Measurements from ENCODE around the gene ITGAD. TPM values are rescaled to one million over a fixed set of nuclear protein-coding genes. Genes with fewer than 3 reads are reported as not detected.

Gene ITGAD
- total and polyA plus RNA-seq, 12 donors: 0.03 to 0.35 (median 0.11) TPM; not detected in 5

DNA sequence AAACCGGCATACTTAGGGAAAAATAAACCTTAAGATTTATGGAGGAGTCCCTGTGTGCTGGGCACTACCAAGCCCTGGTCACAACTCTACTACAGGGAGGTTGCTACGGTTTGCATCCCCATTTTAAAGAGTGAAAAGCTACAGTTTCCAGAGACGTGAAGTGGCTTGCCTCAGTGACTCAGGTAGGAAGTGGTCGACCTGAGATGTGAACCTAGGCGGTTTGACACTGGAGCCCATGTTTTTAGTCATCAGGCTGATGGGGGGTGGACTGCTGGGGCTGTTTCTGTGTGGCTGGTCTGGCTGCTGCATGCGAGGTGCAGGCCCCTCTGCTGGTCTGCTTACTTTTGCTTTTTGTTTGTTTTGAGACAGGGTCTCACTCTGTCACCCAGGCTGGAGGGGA, 28.5 kb downstream of the ITGAD start:
- H3K4me3 ChIP-seq: no peak overlapping the region
- H3K36me3 ChIP-seq (replicated peaks in 1 of 2): no peaks in the 10 kb centered on the region
- WGBS, 4 donors: 60 to 74% (median 64%) methylated on average over 5 to 6 of the region's 6 CpGs
- no peak overlapping the region for H3K27ac ChIP-seq
- DNase-seq: no peak
- intact Hi-C loops (cut with DNase I): no loop called here
- no peaks in the 10 kb centered on the region for H3K9me3 ChIP-seq (replicated peaks in 1 of 3)
- no peaks in the 10 kb centered on the region for H3K4me1 ChIP-seq (replicated peaks in 1 of 2)
- TF ChIP-seq, protein P1, sequence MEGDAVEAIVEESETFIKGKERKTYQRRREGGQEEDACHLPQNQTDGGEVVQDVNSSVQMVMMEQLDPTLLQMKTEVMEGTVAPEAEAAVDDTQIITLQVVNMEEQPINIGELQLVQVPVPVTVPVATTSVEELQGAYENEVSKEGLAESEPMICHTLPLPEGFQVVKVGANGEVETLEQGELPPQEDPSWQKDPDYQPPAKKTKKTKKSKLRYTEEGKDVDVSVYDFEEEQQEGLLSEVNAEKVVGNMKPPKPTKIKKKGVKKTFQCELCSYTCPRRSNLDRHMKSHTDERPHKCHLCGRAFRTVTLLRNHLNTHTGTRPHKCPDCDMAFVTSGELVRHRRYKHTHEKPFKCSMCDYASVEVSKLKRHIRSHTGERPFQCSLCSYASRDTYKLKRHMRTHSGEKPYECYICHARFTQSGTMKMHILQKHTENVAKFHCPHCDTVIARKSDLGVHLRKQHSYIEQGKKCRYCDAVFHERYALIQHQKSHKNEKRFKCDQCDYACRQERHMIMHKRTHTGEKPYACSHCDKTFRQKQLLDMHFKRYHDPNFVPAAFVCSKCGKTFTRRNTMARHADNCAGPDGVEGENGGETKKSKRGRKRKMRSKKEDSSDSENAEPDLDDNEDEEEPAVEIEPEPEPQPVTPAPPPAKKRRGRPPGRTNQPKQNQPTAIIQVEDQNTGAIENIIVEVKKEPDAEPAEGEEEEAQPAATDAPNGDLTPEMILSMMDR (IDR thresholded peaks at IDR 0.05): no peak
- no peak for TF ChIP-seq POLR2A (IDR thresholded peaks at IDR 0.05)
- no peaks in the 10 kb centered on the region for H3K27me3 ChIP-seq

DNA sequence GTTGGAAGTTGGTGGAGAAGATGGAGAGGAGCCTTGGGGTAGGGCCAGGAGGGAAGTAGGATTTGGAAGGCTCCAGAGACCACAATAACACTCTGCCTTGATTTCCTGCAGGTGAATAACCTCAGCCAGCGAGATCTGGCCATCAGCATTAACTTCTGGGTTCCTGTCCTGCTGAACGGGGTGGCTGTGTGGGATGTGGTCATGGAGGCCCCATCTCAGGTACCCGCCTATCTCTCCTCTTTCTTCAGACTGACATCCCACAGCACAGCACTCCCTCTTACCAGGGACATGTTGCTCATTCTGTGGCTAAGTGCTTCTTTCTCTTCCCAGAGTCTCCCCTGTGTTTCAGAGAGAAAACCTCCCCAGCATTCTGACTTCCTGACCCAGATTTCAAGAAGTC, 30.1 kb downstream of the ITGAD start:
- Histone ChIP-seq H3K9me3 (replicated peaks in 1 of 3) (no peaks in the 10 kb centered on the region), H3K27me3 (no peaks in the 10 kb centered on the region), H3K27ac (no peak overlapping the region), H3K4me3 (no peak overlapping the region), H3K4me1 (replicated peaks in 1 of 2) (peaks cover 0 to 5% of the 10 kb centered on the region in 2 donors), H3K36me3 (replicated peaks in 1 of 2) (no peaks in the 10 kb centered on the region)
- TF ChIP-seq, protein P1 (IDR thresholded peaks at IDR 0.05): no peak
- TF ChIP-seq POLR2A (IDR thresholded peaks at IDR 0.05): no peak
- WGBS, 4 donors: 65 to 86% (median 73%) methylated on average over 1 to 3 of the region's 3 CpGs
- no peak for DNase-seq
- intact Hi-C loops (cut with DNase I): no loop called here

DNA sequence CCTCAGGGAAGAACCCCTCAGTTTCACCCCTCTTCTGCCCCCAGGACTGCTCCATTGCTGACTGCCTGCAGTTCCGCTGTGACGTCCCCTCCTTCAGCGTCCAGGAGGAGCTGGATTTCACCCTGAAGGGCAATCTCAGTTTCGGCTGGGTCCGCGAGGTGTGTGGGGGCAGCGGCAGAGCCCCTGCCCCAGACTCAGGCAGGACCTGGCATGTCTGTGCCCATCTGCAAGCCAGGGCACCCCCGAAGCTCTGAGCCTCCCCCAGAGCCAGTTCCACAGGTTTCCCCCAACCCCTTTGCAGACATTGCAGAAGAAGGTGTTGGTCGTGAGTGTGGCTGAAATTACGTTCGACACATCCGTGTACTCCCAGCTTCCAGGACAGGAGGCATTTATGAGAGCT, 30.7 kb downstream of the ITGAD start:
- WGBS, 4 donors: 69 to 86% (median 74%) methylated on average over 10 to 12 of the region's 12 CpGs
- no peaks in the 10 kb centered on the region for H3K36me3 ChIP-seq (replicated peaks in 1 of 2)
- intact Hi-C loops (cut with DNase I): no loop called here
- no peaks in the 10 kb centered on the region for H3K9me3 ChIP-seq (replicated peaks in 1 of 3)
- H3K27me3 ChIP-seq: no peaks in the 10 kb centered on the region
- DNase-seq: no peak
- H3K4me3 ChIP-seq: no peak overlapping the region
- no peak overlapping the region for H3K27ac ChIP-seq
- TF ChIP-seq, protein P1 (IDR thresholded peaks at IDR 0.05): no peak
- peaks cover 0 to 5% of the 10 kb centered on the region in 2 donors for H3K4me1 ChIP-seq (replicated peaks in 1 of 2)

DNA sequence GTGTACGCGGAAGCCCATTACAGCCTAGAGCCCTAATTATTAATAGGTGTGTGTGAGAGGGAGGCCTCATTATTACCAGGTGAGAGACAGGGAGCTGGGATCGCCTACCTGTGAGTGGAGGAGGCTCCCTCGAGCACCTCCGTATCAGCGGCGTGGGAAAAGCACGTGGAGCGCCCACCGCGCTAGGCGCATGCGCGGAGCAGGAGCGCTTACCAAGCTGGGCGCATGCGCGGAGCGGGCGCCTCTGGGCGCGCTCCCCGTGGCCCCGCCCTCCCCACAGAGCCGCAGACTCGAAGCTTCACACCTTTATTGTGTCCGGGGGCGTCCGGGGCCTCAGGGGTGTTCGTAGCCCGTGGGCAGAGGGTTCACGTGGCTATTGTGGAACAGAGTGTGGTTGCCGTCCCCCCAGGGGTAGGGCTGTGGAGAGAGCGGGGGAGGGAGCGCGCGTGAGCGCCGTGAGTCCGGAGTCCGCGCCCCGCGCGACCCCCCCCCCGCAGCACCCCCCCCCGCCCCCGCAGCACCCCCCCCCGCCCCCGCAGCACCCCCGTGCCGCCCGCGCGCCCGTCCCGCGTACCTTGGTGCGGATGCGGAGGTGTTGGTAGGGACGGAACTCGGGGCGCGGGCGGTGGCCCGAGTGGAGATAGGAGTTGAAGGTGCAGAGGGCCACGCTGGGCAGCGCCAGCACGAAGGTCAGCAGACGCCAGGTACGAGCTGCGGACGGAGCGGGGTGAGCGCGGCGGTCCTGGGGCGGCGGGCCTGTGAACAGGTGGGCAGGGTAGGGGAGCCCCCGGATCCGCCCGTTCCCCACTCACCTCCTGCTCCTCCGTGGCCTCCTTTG, 34.5 kb downstream of the ITGAD start:
- Histone ChIP-seq H3K9me3 (replicated peaks in 1 of 3) (no peaks in the 10 kb centered on the region), H3K27ac (peak overlapping the region in 1 of 5 donors; percentile 17), H3K27me3 (no peaks in the 10 kb centered on the region), H3K4me3 (peak overlapping the region in 1 of 4 donors; percentile 49), H3K36me3 (replicated peaks in 1 of 2) (no peaks in the 10 kb centered on the region), H3K4me1 (replicated peaks in 1 of 2) (peaks cover 0 to 5% of the 10 kb centered on the region in 2 donors)
- DNase-seq: peak; percentile 33 to 66 (median 51)
- WGBS, 4 donors: 12 to 42% (median 30%) methylated on average over 31 to 73 of the region's 83 CpGs
- intact Hi-C loops (cut with DNase I): no loop called here
- no peak for TF ChIP-seq POLR2A (IDR thresholded peaks at IDR 0.05)
- TF ChIP-seq, protein P1 (IDR thresholded peaks at IDR 0.05): no peak
